Astrocyte of the spinal cord (primary cell): ENCODE data around the gene CAV2.
"Not testable (repeated sequence)": the region's sequence is repeated elsewhere in the genome, so short reads cannot be mapped to it uniquely, and the experiment has no call there.

ENCODE experiments used
- DNase-seq: peaks from one replicate; pipeline ENCODE4 v3.0.0; 2011; ENCODE audit warnings: low read depth, low spot score
- H3K4me3 ChIP-seq: 2 replicates; pipeline ENCODE4 v1.5.1; 2011; ENCODE audit warnings: low read depth, mild to moderate bottlenecking, low read length, moderate library complexity
- in situ Hi-C: cut with HindIII; loops from 2 replicates; pipeline ENCODE4 v1.10.0; 2017; ENCODE audit warnings: low sequenced_read_pairs
- TF ChIP-seq, protein P1 (sequence below): IDR thresholded peaks from 2 replicates; pipeline ENCODE4 v1.5.1; 2012; ENCODE audit warnings: low read depth, mild to moderate bottlenecking, low read length, inconsistent platforms

The CAV2 gene

DNA sequence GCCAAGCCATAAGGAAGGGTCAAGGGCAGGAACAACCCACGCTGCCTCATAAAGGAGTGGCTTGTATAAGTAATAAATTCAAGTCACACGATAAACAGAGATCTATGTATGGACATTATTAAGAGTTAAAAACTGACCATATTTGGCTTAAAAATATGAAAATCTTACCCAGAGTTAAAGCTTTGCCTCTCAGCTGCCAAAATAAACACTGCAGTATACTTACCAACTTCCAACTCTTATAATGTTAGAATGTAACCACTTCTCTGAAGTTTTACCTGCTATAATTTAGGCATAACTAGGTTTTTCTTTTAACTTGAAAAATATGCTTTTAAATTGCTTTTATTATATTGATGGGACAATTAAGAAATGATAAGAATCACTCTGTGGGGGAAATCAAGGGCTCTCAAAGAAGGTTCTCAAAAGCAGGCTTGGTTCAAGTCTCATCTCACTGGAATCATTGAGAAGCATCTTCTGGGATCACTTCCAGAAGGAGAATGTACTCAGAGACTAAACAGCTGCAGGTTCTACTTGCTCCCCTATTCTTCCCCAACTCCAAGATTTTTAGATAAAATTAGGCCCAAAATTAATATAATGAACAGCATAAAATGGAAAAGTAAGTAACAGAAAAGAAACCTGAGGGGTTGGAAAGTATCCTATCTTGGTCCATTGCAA, 16.1 kb upstream of the CAV2 start:
- TF ChIP-seq, protein P1, sequence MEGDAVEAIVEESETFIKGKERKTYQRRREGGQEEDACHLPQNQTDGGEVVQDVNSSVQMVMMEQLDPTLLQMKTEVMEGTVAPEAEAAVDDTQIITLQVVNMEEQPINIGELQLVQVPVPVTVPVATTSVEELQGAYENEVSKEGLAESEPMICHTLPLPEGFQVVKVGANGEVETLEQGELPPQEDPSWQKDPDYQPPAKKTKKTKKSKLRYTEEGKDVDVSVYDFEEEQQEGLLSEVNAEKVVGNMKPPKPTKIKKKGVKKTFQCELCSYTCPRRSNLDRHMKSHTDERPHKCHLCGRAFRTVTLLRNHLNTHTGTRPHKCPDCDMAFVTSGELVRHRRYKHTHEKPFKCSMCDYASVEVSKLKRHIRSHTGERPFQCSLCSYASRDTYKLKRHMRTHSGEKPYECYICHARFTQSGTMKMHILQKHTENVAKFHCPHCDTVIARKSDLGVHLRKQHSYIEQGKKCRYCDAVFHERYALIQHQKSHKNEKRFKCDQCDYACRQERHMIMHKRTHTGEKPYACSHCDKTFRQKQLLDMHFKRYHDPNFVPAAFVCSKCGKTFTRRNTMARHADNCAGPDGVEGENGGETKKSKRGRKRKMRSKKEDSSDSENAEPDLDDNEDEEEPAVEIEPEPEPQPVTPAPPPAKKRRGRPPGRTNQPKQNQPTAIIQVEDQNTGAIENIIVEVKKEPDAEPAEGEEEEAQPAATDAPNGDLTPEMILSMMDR: no peak
- no peak for DNase-seq
- in situ Hi-C loops: no loop called here
- H3K4me3 ChIP-seq: no peak overlapping the region

DNA sequence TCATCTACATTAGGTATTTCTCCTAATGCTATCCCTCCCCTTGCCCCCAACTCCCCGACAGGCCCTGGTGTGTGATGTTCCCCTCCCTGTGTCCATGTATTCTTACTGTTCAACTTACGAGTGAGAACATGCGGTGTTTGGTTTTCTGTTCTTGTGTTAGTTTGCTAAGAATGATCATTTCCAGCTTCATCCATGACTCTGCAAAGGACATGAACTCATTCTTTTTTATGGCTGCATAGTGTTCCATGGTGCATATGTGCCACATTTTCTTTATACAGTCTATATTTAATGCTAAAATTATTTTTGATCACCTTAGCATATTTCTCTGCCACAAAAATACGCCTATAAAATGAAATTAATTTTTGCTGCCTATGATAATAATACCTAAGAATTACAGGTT, 15.1 kb upstream of the CAV2 start:
- DNase-seq, in situ Hi-C loops, H3K4me3 ChIP-seq: not testable (repeated sequence)

DNA sequence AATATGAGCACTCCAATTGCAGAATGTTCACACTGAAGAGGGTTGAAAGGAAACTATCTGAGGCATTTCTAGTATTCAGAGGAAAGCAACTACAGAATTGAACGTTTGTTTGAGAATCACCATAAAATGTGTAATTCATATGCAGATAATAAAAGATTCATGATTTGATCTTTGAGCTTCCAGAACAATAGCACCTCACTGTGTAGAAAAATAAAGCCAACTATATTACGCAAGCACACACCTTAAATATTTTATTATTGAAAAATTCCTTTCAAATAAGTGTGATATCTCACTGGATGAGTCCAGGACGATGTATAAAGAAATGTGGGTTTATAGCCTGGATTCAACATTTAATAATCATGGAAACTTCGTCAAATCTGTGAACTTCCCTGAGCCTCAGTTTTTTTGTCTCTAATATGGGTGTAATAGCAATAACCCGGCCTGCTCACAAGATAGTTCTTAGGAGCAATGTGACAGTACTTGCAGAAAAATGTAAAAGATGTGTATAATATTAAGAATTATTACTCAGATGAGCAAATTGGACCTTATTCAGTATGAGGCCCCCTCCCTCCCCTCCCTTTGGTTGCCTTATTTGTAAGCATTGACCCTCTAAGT, 11.5 kb upstream of the CAV2 start:
- TF ChIP-seq, protein P1: no peak
- no peak overlapping the region for H3K4me3 ChIP-seq
- DNase-seq: no peak
- in situ Hi-C loops: no loop called here

DNA sequence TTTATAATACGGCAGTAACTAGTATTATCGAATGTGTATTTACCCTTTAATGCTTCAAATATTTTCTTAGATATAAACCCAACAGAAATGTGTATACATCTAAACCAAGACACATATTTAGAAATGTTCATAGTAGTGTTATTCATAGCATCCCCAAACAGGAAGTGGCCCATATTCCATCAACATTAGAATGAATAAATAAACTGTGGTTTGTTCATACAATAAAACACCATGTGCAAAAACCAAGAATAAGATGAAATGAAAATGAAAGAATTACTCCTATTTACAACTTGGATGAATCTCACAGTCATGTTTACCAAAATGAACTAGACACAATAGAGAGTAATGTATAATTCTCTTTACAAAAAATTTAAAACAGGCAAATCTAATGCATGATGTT, 9.2 kb upstream of the CAV2 start:
- in situ Hi-C loops: no loop called here
- no peak overlapping the region for H3K4me3 ChIP-seq
- no peak for DNase-seq
- TF ChIP-seq, protein P1: no peak

DNA sequence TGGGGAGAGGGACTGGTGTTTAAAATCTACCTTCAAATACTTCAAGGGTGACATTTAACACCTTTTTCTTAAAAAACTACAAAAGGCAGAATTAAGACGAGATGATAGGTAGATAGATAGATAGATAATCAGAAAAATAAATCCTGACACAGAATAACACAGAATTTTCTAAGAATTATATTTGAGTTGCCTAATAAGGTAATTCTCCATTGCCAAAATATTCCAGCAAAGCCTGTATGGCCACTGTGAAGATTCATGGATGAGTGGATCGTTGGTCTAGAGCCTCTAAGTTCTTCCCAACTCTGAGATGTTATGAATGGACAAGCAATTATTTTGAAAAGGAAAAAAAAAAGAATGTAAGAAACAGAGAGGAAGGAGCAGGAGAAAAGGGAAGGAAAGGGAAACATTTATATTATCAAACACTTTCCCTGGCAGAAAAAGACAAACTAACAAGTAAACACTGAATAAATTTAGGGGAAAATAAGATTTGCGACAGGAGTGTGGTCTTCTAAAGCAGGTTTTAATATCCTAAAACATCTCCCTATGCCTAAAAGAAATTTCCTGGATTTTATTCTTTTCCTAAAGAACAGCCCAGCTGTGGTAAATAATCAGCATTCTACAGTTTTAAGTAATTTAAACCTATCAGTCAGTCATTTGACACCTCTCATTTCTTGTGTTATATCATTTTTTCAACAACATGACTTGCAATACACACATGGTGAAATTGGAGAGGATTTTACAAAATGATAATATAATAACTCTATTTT, 7.5 kb upstream of the CAV2 start:
- no peak for DNase-seq
- TF ChIP-seq, protein P1: no peak
- H3K4me3 ChIP-seq: no peak overlapping the region
- in situ Hi-C loops: no loop called here

DNA sequence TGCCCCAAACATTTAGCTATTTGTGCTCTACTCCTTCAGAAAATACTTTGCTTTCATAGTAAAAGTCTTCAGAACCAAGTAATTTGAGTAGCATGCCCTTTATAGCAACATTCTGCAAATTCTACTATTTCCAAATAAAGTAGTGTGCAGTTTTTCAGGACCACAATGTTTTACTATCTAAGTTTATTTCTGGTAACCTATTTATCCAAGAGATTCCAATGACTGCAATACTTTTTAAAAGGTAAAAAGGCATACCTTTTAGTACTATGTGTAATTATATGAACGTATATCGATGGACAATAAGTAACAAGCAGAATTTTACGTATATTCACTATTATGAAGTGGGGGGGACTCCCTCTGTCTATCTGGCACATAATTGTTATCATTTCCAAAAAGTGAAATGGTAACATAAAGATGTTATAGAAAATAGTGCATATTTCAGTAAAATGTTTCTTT, 6.9 kb upstream of the CAV2 start:
- DNase-seq: no peak
- in situ Hi-C loops: no loop called here
- TF ChIP-seq, protein P1: no peak
- H3K4me3 ChIP-seq: no peak overlapping the region

DNA sequence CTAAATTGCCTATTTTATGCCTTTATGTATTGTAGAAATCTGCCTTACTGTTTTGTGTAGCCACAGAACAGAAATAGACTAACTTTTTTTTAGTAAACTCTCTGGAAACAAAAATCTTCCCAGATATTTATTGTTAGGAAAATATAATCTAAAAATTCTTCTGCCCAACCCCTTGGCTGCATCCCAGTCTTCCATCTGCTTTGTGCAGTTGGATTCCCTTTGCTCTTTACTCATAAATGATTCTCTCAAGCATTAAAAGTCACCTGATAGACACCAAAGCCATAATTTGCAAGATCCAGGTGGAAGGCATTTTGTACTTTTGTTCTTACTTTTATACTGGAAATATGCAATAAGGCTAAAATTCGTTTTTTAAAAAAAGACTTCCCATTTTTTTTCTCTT, 6.1 kb upstream of the CAV2 start:
- TF ChIP-seq, protein P1: no peak
- no peak overlapping the region for H3K4me3 ChIP-seq
- in situ Hi-C loops: no loop called here
- DNase-seq: no peak
